Adrenal gland (tissue), 5 donors: ENCODE measurements around the gene MUC20.

ENCODE experiments used
- CTCF ChIP-seq, 6 experiments: fragments of 450-650 bp in 4 of 6; fragments of 200-600 bp in 2 of 6; sonication (generic) in 1 of 6; IDR thresholded peaks; 1 replicate in 5 of 6; 2 replicates in 1 of 6; pipeline versions ENCODE4 v1.5.1 to v1.8.0; 2016 to 2021; ENCODE audit warnings: antibody characterized with exemption in 6 of 6, mild to moderate bottlenecking in 2 of 6, moderate library complexity in 1 of 6
- POLR2A ChIP-seq, 2 donors: fragments of 450-650 bp; IDR thresholded peaks; one replicate each; pipeline ENCODE4 v1.6.1; 2017; ENCODE audit warnings: antibody characterized with exemption in 2 of 2, mild to moderate bottlenecking in 2 of 2, moderate library complexity in 1 of 2
- donor health status: DM: no; HTN: no; CAD: no.

- no peak for TF ChIP-seq CTCF (IDR thresholded peaks at IDR 0.05)
- TF ChIP-seq POLR2A (IDR thresholded peaks at IDR 0.05) = no peak
Observed at GRCh38 chr3:195757827-195758226, 37.0 kb downstream of the MUC20 start.
